K562 (cell line): ENCODE results near the gene GBF1. TPM values are rescaled to one million over a fixed set of nuclear protein-coding genes. Genes with fewer than 3 reads are reported as not detected.

Experiments
- BACH1 ChIP-seq: fragments of 200-800 bp; sonication (Bioruptor generic); IDR thresholded peaks from 2 replicates; pipeline ENCODE4 v1.6.1; 2016; ENCODE audit warnings: missing genetic modification characterization, missing compliant biosample characterization
- HNRNPH1 ChIP-seq: fragments of 200-400 bp; formaldehyde crosslinking; optimal IDR thresholded peaks from 2 replicates; pipeline ENCODE3; 2017; ENCODE audit warnings: low read depth, mild to moderate bottlenecking, low read length, moderate library complexity
- POU5F1 ChIP-seq: fragments of 150-350 bp; IDR thresholded peaks from 2 replicates; pipeline ENCODE4 v1.6.1; 2014; ENCODE audit warnings: borderline replicate concordance, low read length, low read depth, mild to moderate bottlenecking; ENCODE audit not compliant: partially characterized antibody
- SMAD1 ChIP-seq: fragments of 150-350 bp; IDR thresholded peaks from 2 replicates; pipeline ENCODE4 v1.6.1; 2014; ENCODE audit warnings: low read length, low read depth; ENCODE audit not compliant: partially characterized antibody
- polyA plus RNA-seq, 8 experiments: library from polyadenylated mRNA; depleted of rRNA in 4 of 8; stranded (reverse) in 5 of 8; unstranded in 3 of 8; fragments of >200 nt; fragmentation: Nextera tagmentation in 2 of 8; fragmentation: Illumina TruSeq in 1 of 8; extraction: Ambion mirVana in 2 of 8; extraction: Trizol in 1 of 8; gene quantifications; 2 replicates each; pipeline versions ENCODE4 v1.2.1 to v1.2.3, GENCODE V29; 2011 to 2014; ENCODE audit warnings: inconsistent platforms in 1 of 8, missing spikeins in 1 of 8
- total RNA-seq, 7 experiments: library from RNA; depleted of rRNA in 6 of 7; stranded (reverse); fragments of >200 nt in 6 of 7; fragmentation: Illumina TruSeq in 2 of 7; extraction: Trizol in 2 of 7; gene quantifications; 2 replicates each; pipeline versions ENCODE4 v1.2.1 to v1.2.3, GENCODE V29; 2011 to 2021; ENCODE audit warnings: low replicate concordance in 1 of 7
- TF ChIP-seq, protein P1 (sequence below), 2 experiments: fragments of 450-650 bp in 1 of 2; sonication (generic) in 1 of 2; formaldehyde crosslinking; conservative IDR thresholded peaks; 2 replicates each; pipeline versions ENCODE4 v1.4.0 to v1.8.1; 2020 to 2022; ENCODE audit warnings: mild to moderate bottlenecking in 1 of 2, missing genetic modification reagents in 1 of 2
- TF ChIP-seq, protein P2 (sequence below): sonication (generic); formaldehyde crosslinking; IDR thresholded peaks from 2 replicates; pipeline ENCODE4 v1.8.0; 2022; ENCODE audit warnings: missing genetic modification reagents, mild to moderate bottlenecking, borderline replicate concordance
- TF ChIP-seq, protein P3 (sequence below): fragments of 250-450 bp; sonication (Bioruptor Pico); IDR thresholded peaks from 2 replicates; pipeline ENCODE4 v1.4.0; 2020; ENCODE audit warnings: borderline replicate concordance
- TF ChIP-seq, protein P4 (sequence below), 2 experiments: fragments of 450-650 bp in 1 of 2; sonication (generic) in 1 of 2; formaldehyde crosslinking in 1 of 2; IDR thresholded peaks; 2 replicates each; pipeline versions ENCODE4 v1.7.1 to v1.9.0; 2016 to 2022; ENCODE audit warnings: inconsistent platforms in 1 of 2, mild to moderate bottlenecking in 1 of 2, missing genetic modification reagents in 1 of 2

GBF1 gene
- total and polyA plus RNA-seq, 9 of the 15 experiments (the other 6 are each of a cell fraction or from before 2014, with no cell fraction given) = 0.69 to 28.0 (median 10.3) TPM

DNA sequence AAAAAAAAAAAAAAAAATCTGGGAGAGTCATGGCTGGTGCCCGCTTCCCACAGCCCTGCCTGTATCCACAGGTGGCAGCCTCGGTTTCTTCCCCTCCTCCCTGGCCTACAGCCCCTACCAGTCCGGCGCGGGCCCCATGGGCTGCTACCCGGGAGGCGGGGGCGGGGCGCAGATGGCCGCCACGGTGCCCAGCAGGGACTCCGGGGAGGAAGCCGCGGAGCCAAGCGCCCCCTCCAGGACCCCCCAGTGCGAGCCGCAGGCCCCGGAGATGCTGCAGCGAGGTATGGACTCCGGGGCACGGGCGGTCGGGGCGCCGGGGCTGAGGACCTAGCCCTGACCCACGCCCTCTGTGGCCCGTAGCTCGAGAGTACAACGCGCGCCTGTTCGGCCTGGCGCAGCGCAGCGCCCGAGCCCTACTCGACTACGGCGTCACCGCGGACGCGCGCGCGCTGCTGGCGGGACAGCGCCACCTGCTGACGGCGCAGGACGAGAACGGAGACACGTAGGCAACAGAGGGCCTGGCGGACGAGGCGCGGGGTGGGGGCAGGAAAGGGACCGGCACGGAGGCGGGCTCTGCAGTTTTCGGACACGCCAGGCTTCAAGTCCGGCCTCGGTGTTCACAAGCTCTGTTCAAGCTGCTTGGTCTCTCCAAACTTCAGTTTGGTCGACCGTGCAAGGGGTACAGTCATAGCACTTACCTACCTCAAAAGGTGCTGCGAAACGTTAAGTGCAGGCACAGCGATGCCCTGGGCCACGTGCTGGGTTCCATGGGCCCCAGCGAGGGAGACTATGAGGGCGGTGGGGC is 154.1 kb downstream of the GBF1 start (continued):
- TF ChIP-seq, protein P1, sequence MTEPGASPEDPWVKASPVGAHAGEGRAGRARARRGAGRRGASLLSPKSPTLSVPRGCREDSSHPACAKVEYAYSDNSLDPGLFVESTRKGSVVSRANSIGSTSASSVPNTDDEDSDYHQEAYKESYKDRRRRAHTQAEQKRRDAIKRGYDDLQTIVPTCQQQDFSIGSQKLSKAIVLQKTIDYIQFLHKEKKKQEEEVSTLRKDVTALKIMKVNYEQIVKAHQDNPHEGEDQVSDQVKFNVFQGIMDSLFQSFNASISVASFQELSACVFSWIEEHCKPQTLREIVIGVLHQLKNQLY (CRISPR knock-in tag; conservative IDR thresholded peaks at IDR 0.05) = no peak
- TF ChIP-seq POU5F1 (no peak), BACH1 (no peak), SMAD1 (no peak), HNRNPH1 (no peak)
- TF ChIP-seq, protein P2, sequence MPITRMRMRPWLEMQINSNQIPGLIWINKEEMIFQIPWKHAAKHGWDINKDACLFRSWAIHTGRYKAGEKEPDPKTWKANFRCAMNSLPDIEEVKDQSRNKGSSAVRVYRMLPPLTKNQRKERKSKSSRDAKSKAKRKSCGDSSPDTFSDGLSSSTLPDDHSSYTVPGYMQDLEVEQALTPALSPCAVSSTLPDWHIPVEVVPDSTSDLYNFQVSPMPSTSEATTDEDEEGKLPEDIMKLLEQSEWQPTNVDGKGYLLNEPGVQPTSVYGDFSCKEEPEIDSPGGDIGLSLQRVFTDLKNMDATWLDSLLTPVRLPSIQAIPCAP = no peak
- TF ChIP-seq, protein P3, sequence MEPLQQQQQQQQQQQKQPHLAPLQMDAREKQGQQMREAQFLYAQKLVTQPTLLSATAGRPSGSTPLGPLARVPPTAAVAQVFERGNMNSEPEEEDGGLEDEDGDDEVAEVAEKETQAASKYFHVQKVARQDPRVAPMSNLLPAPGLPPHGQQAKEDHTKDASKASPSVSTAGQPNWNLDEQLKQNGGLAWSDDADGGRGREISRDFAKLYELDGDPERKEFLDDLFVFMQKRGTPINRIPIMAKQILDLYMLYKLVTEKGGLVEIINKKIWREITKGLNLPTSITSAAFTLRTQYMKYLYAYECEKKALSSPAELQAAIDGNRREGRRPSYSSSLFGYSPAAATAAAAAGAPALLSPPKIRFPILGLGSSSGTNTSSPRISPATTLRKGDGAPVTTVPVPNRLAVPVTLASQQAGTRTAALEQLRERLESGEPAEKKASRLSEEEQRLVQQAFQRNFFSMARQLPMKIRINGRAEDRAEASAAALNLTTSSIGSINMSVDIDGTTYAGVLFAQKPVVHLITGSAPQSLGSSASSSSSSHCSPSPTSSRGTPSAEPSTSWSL (CRISPR knock-in tag) = no peak
- TF ChIP-seq, protein P4, sequence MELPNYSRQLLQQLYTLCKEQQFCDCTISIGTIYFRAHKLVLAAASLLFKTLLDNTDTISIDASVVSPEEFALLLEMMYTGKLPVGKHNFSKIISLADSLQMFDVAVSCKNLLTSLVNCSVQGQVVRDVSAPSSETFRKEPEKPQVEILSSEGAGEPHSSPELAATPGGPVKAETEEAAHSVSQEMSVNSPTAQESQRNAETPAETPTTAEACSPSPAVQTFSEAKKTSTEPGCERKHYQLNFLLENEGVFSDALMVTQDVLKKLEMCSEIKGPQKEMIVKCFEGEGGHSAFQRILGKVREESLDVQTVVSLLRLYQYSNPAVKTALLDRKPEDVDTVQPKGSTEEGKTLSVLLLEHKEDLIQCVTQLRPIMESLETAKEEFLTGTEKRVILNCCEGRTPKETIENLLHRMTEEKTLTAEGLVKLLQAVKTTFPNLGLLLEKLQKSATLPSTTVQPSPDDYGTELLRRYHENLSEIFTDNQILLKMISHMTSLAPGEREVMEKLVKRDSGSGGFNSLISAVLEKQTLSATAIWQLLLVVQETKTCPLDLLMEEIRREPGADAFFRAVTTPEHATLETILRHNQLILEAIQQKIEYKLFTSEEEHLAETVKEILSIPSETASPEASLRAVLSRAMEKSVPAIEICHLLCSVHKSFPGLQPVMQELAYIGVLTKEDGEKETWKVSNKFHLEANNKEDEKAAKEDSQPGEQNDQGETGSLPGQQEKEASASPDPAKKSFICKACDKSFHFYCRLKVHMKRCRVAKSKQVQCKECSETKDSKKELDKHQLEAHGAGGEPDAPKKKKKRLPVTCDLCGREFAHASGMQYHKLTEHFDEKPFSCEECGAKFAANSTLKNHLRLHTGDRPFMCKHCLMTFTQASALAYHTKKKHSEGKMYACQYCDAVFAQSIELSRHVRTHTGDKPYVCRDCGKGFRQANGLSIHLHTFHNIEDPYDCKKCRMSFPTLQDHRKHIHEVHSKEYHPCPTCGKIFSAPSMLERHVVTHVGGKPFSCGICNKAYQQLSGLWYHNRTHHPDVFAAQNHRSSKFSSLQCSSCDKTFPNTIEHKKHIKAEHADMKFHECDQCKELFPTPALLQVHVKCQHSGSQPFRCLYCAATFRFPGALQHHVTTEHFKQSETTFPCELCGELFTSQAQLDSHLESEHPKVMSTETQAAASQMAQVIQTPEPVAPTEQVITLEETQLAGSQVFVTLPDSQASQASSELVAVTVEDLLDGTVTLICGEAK (IDR thresholded peaks at IDR 0.05) = no peak
- TF ChIP-seq, protein P4 (CRISPR knock-in tag; IDR thresholded peaks at IDR 0.05) = no peak
- TF ChIP-seq, all 486 proteins: peak for 88
